ENCODE measurements around the gene JAK1. TPM values are rescaled to one million over a fixed set of nuclear protein-coding genes. Genes with fewer than 3 reads are reported as not detected.
"Not testable (repeated sequence)": the region's sequence is repeated elsewhere in the genome, so short reads cannot be mapped to it uniquely, and the experiment has no call there.

The JAK1 gene
- polyA plus RNA-seq, 1 donor from 2014 or later, result 26.8 TPM

DNA sequence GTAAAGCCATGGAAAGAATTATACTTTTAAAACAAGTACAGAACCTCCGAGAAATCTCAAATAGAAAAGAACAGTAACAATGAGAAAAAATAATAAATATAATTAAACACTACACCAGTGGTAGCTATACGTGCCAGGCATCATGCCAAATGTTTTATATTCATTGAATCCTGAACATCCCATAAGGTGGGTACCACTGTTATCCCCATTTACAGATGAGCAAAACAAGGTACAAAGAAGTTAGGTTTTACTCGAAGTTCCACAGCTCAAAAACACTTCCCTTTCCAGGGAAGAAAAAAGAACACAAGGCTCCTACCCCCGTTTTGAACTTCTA, 33.4 kb downstream of the JAK1 start:
- no peak overlapping the region for H3K27ac ChIP-seq (ENCODE audit: low read length)
- H3K4me3 ChIP-seq (ENCODE audit: low read length), result no peak overlapping the region
- H2AFZ ChIP-seq (ENCODE audit: low read depth, low read length), result no peak overlapping the region
- H3F3A ChIP-seq (ENCODE audit: insufficient read depth, low read length, poor library complexity, severe bottlenecking), result no peaks in the 10 kb centered on the region
- no peaks in the 10 kb centered on the region for H3K9me2 ChIP-seq (ENCODE audit: insufficient read depth, low read length)
- no peaks in the 10 kb centered on the region for H3K79me2 ChIP-seq (replicated peaks; ENCODE audit: insufficient read depth, low read length)
- TF ChIP-seq, protein P1, sequence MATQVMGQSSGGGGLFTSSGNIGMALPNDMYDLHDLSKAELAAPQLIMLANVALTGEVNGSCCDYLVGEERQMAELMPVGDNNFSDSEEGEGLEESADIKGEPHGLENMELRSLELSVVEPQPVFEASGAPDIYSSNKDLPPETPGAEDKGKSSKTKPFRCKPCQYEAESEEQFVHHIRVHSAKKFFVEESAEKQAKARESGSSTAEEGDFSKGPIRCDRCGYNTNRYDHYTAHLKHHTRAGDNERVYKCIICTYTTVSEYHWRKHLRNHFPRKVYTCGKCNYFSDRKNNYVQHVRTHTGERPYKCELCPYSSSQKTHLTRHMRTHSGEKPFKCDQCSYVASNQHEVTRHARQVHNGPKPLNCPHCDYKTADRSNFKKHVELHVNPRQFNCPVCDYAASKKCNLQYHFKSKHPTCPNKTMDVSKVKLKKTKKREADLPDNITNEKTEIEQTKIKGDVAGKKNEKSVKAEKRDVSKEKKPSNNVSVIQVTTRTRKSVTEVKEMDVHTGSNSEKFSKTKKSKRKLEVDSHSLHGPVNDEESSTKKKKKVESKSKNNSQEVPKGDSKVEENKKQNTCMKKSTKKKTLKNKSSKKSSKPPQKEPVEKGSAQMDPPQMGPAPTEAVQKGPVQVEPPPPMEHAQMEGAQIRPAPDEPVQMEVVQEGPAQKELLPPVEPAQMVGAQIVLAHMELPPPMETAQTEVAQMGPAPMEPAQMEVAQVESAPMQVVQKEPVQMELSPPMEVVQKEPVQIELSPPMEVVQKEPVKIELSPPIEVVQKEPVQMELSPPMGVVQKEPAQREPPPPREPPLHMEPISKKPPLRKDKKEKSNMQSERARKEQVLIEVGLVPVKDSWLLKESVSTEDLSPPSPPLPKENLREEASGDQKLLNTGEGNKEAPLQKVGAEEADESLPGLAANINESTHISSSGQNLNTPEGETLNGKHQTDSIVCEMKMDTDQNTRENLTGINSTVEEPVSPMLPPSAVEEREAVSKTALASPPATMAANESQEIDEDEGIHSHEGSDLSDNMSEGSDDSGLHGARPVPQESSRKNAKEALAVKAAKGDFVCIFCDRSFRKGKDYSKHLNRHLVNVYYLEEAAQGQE (IDR thresholded peaks at IDR 0.05; ENCODE audit: borderline replicate concordance), result no peak
- TF ChIP-seq, protein P2, sequence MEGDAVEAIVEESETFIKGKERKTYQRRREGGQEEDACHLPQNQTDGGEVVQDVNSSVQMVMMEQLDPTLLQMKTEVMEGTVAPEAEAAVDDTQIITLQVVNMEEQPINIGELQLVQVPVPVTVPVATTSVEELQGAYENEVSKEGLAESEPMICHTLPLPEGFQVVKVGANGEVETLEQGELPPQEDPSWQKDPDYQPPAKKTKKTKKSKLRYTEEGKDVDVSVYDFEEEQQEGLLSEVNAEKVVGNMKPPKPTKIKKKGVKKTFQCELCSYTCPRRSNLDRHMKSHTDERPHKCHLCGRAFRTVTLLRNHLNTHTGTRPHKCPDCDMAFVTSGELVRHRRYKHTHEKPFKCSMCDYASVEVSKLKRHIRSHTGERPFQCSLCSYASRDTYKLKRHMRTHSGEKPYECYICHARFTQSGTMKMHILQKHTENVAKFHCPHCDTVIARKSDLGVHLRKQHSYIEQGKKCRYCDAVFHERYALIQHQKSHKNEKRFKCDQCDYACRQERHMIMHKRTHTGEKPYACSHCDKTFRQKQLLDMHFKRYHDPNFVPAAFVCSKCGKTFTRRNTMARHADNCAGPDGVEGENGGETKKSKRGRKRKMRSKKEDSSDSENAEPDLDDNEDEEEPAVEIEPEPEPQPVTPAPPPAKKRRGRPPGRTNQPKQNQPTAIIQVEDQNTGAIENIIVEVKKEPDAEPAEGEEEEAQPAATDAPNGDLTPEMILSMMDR (IDR thresholded peaks at IDR 0.05; ENCODE audit: poor library complexity, severe bottlenecking), result no peak
- TF ChIP-seq MXI1 (conservative IDR thresholded peaks at IDR 0.05; ENCODE audit: poor library complexity, severe bottlenecking) (no peak), SMC3 (conservative IDR thresholded peaks at IDR 0.05; ENCODE audit: poor library complexity) (no peak), RAD21 (conservative IDR thresholded peaks at IDR 0.05) (no peak), POLR2AphosphoS5 (IDR thresholded peaks at IDR 0.05) (no peak), EZH2 (IDR thresholded peaks at IDR 0.05; ENCODE audit: borderline replicate concordance, insufficient read depth, low read length, poor library complexity, severe bottlenecking) (no peak), TAF1 (IDR thresholded peaks at IDR 0.05; ENCODE audit: low read depth) (no peak), EP300 (conservative IDR thresholded peaks at IDR 0.05; ENCODE audit: poor library complexity, severe bottlenecking) (no peak)
- no peaks in the 10 kb centered on the region for H3K9me3 ChIP-seq (ENCODE audit: low read length)
- no peak overlapping the region for H3K4me2 ChIP-seq (ENCODE audit: low read length)
- H3K27me3 ChIP-seq (ENCODE audit: insufficient read depth, low read depth, low read length), result no peaks in the 10 kb centered on the region
- H3K36me3 ChIP-seq (ENCODE audit: insufficient read depth, low read length), result no peaks in the 10 kb centered on the region
- H4K20me1 ChIP-seq (ENCODE audit: insufficient read depth), result no peaks in the 10 kb centered on the region
- no peak overlapping the region for H3K9ac ChIP-seq (ENCODE audit: low read length)

DNA sequence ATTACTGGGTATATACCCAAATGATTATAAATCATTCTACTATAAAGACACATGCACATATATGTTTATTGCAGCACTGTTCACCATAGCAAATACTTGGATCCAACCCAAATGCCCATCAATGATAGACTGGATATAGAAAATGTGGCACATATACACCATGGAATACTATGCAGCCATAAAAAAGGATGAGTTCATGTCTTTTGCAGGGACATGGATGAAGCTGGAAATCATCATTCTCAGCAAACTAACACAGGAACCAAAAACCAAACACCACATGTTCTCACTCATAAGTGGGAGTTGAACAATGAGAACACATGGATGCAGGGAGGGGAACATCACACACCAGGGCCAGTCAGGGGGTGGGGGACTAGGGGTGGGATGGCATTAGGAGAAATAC, 35.7 kb downstream of the JAK1 start:
- H3K27me3 ChIP-seq (ENCODE audit: insufficient read depth, low read depth, low read length); H4K20me1 ChIP-seq (ENCODE audit: insufficient read depth); H3K36me3 ChIP-seq (ENCODE audit: insufficient read depth, low read length); H3K27ac ChIP-seq (ENCODE audit: low read length); H3K9me2 ChIP-seq (ENCODE audit: insufficient read depth, low read length); H3K4me2 ChIP-seq (ENCODE audit: low read length); H3K9me3 ChIP-seq (ENCODE audit: low read length); H3F3A ChIP-seq (ENCODE audit: insufficient read depth, low read length, poor library complexity, severe bottlenecking); H3K4me3 ChIP-seq (ENCODE audit: low read length); H3K9ac ChIP-seq (ENCODE audit: low read length); H3K79me2 ChIP-seq (replicated peaks; ENCODE audit: insufficient read depth, low read length); H2AFZ ChIP-seq (ENCODE audit: low read depth, low read length): not testable (repeated sequence)

DNA sequence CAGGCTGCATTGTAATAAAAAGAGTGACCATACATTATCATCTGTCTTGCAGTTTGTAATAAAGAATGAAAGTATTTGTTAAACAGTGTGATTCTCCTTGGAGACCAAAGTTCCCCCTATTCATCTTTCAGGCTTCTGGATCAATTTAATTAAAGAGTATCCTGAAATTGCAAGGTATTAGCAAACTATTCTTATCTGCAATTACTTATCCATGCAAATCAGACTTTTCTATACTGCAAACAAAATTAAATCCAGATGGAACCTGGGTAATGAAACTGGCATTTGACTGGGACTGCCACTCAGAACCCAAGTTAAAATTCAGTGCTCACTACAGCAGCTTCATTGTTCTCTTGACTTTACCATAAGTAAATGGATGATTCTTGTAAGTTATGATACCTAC, 37.1 kb downstream of the JAK1 start:
- Histone ChIP-seq H3K9me3 (ENCODE audit: low read length) (no peaks in the 10 kb centered on the region), H3K4me2 (ENCODE audit: low read length) (no peak overlapping the region), H3K79me2 (replicated peaks; ENCODE audit: insufficient read depth, low read length) (no peaks in the 10 kb centered on the region), H3K9me2 (ENCODE audit: insufficient read depth, low read length) (no peaks in the 10 kb centered on the region), H3K9ac (ENCODE audit: low read length) (no peak overlapping the region), H3K27me3 (ENCODE audit: insufficient read depth, low read depth, low read length) (no peaks in the 10 kb centered on the region), H3K4me3 (ENCODE audit: low read length) (no peak overlapping the region), H3F3A (ENCODE audit: insufficient read depth, low read length, poor library complexity, severe bottlenecking) (no peaks in the 10 kb centered on the region), H2AFZ (ENCODE audit: low read depth, low read length) (no peak overlapping the region), H4K20me1 (ENCODE audit: insufficient read depth) (no peaks in the 10 kb centered on the region), H3K27ac (ENCODE audit: low read length) (no peak overlapping the region), H3K36me3 (ENCODE audit: insufficient read depth, low read length) (no peaks in the 10 kb centered on the region)
- TF ChIP-seq RAD21 (conservative IDR thresholded peaks at IDR 0.05) (no peak), POLR2AphosphoS5 (IDR thresholded peaks at IDR 0.05) (no peak), EZH2 (IDR thresholded peaks at IDR 0.05; ENCODE audit: borderline replicate concordance, insufficient read depth, low read length, poor library complexity, severe bottlenecking) (no peak), TAF1 (IDR thresholded peaks at IDR 0.05; ENCODE audit: low read depth) (no peak), MXI1 (conservative IDR thresholded peaks at IDR 0.05; ENCODE audit: poor library complexity, severe bottlenecking) (no peak), EP300 (conservative IDR thresholded peaks at IDR 0.05; ENCODE audit: poor library complexity, severe bottlenecking) (no peak), SMC3 (conservative IDR thresholded peaks at IDR 0.05; ENCODE audit: poor library complexity) (no peak)
- TF ChIP-seq, protein P2 (IDR thresholded peaks at IDR 0.05; ENCODE audit: poor library complexity, severe bottlenecking), result no peak
- TF ChIP-seq, protein P1 (IDR thresholded peaks at IDR 0.05; ENCODE audit: borderline replicate concordance), result no peak
